ENCODE measurements around the gene DLGAP1.
A peak's percentile ranks its signal among the peaks of the same experiment; 100 is the strongest.

Gene DLGAP1

GRCh38 chr18:3791238-3791637 lies 663.9 kb downstream of the DLGAP1 start:
- no peaks in the 10 kb centered on the region for H3K36me3 Mint-ChIP-seq
- H3K27ac Mint-ChIP-seq = no peak overlapping the region
- ATAC-seq (no peak), DNase-seq (ENCODE audit: low spot score in 2 of 2) (no peak)
- no peaks in the 10 kb centered on the region for H3K4me1 Mint-ChIP-seq
- no peaks in the 10 kb centered on the region for H3K9me3 Mint-ChIP-seq
- H3K4me3 Mint-ChIP-seq = no peak overlapping the region

GRCh38 chr18:3790703-3791102 lies 664.4 kb downstream of the DLGAP1 start:
- ATAC-seq = no peak
- DNase-seq (ENCODE audit: low spot score in 2 of 2) = no peak
- no peaks in the 10 kb centered on the region for H3K4me1 Mint-ChIP-seq
- H3K27ac Mint-ChIP-seq = no peak overlapping the region
- no peaks in the 10 kb centered on the region for H3K36me3 Mint-ChIP-seq
- H3K4me3 Mint-ChIP-seq = no peak overlapping the region
- no peaks in the 10 kb centered on the region for H3K9me3 Mint-ChIP-seq

GRCh38 chr18:3789525-3789924 lies 665.6 kb downstream of the DLGAP1 start:
- H3K4me3 Mint-ChIP-seq = no peak overlapping the region

GRCh38 chr18:3784949-3785348 lies 670.2 kb downstream of the DLGAP1 start:
- peaks cover 3% of the 10 kb centered on the region for H3K9me3 Mint-ChIP-seq
- no peak overlapping the region for H3K27ac Mint-ChIP-seq
- DNase-seq (ENCODE audit: low spot score in 2 of 2) (no peak), ATAC-seq (no peak)
- H3K4me1 Mint-ChIP-seq = no peaks in the 10 kb centered on the region
- H3K36me3 Mint-ChIP-seq = no peaks in the 10 kb centered on the region
- H3K4me3 Mint-ChIP-seq = no peak overlapping the region

More at GRCh38 chr18:3789525-3789924, 665.6 kb downstream of the DLGAP1 start:
- no peak overlapping the region for H3K27ac Mint-ChIP-seq
- peaks cover 3% of the 10 kb centered on the region for H3K9me3 Mint-ChIP-seq
- ATAC-seq (no peak), DNase-seq (ENCODE audit: low spot score in 2 of 2) (no peak)
- H3K4me1 Mint-ChIP-seq = no peaks in the 10 kb centered on the region
- no peaks in the 10 kb centered on the region for H3K36me3 Mint-ChIP-seq

- no peak for ATAC-seq
- Mint-ChIP-seq H3K9me3 (peaks cover 3% of the 10 kb centered on the region), H3K36me3 (no peaks in the 10 kb centered on the region), H3K4me1 (no peaks in the 10 kb centered on the region), H3K27ac (no peak overlapping the region), H3K4me3 (no peak overlapping the region)
- no peak for DNase-seq (ENCODE audit: low spot score in 2 of 2)
These were observed 672.2 kb downstream of the DLGAP1 start for GRCh38 chr18:3782901-3783300.

GRCh38 chr18:3777719-3778118 lies 677.4 kb downstream of the DLGAP1 start:
- H3K27ac Mint-ChIP-seq = no peak overlapping the region
- H3K9me3 Mint-ChIP-seq = no peaks in the 10 kb centered on the region
- no peaks in the 10 kb centered on the region for H3K36me3 Mint-ChIP-seq
- no peaks in the 10 kb centered on the region for H3K4me1 Mint-ChIP-seq
- ATAC-seq (no peak), DNase-seq (ENCODE audit: low spot score in 2 of 2) (no peak)
- no peak overlapping the region for H3K4me3 Mint-ChIP-seq

GRCh38 chr18:3777122-3777521 lies 678.0 kb downstream of the DLGAP1 start:
- Mint-ChIP-seq H3K4me1 (peaks cover 5% of the 10 kb centered on the region), H3K9me3 (no peaks in the 10 kb centered on the region), H3K36me3 (no peaks in the 10 kb centered on the region), H3K4me3 (no peak overlapping the region), H3K27ac (no peak overlapping the region)
- ATAC-seq (no peak), DNase-seq (ENCODE audit: low spot score in 2 of 2) (no peak)

- peaks cover 14% of the 10 kb centered on the region for H3K4me1 Mint-ChIP-seq
- ATAC-seq = no peak
- DNase-seq (ENCODE audit: low spot score in 2 of 2) = no peak
- H3K36me3 Mint-ChIP-seq = no peaks in the 10 kb centered on the region
- H3K27ac Mint-ChIP-seq = no peak overlapping the region
- H3K9me3 Mint-ChIP-seq = no peaks in the 10 kb centered on the region
- H3K4me3 Mint-ChIP-seq = no peak overlapping the region
These were observed 679.1 kb downstream of the DLGAP1 start for GRCh38 chr18:3775996-3776395.

GRCh38 chr18:3773303-3773702 lies 681.8 kb downstream of the DLGAP1 start:
- no peaks in the 10 kb centered on the region for H3K36me3 Mint-ChIP-seq
- DNase-seq (ENCODE audit: low spot score in 2 of 2) (no peak), ATAC-seq (no peak)
- H3K27ac Mint-ChIP-seq = no peak overlapping the region
- no peaks in the 10 kb centered on the region for H3K9me3 Mint-ChIP-seq
- peaks cover 17% of the 10 kb centered on the region for H3K4me1 Mint-ChIP-seq
- H3K4me3 Mint-ChIP-seq = no peak overlapping the region

- peak overlapping the region; percentile 57 for H3K27ac Mint-ChIP-seq
- DNase-seq (ENCODE audit: low spot score in 2 of 2) (peak; percentile 93 to 94), ATAC-seq (peak; percentile 98)
- H3K4me3 Mint-ChIP-seq = peak overlapping the region; percentile 57
- H3K4me1 Mint-ChIP-seq = peaks cover 17% of the 10 kb centered on the region
- no peaks in the 10 kb centered on the region for H3K9me3 Mint-ChIP-seq
- H3K36me3 Mint-ChIP-seq = no peaks in the 10 kb centered on the region
These were observed 683.8 kb downstream of the DLGAP1 start for GRCh38 chr18:3771121-3771971.

- no peaks in the 10 kb centered on the region for H3K36me3 Mint-ChIP-seq
- peaks cover 14% of the 10 kb centered on the region for H3K9me3 Mint-ChIP-seq
These were observed 693.8 kb downstream of the DLGAP1 start for GRCh38 chr18:3761266-3761665.

GRCh38 chr18:3760741-3761140 lies 694.4 kb downstream of the DLGAP1 start:
- Mint-ChIP-seq H3K27ac (no peak overlapping the region), H3K9me3 (peaks cover 9% of the 10 kb centered on the region), H3K36me3 (no peaks in the 10 kb centered on the region), H3K4me1 (no peaks in the 10 kb centered on the region), H3K4me3 (no peak overlapping the region)
- ATAC-seq = no peak
- no peak for DNase-seq (ENCODE audit: low spot score in 2 of 2)

More at GRCh38 chr18:3761266-3761665, 693.8 kb downstream of the DLGAP1 start:
- Mint-ChIP-seq H3K4me1 (no peaks in the 10 kb centered on the region), H3K27ac (no peak overlapping the region), H3K4me3 (no peak overlapping the region)
- ATAC-seq (no peak), DNase-seq (ENCODE audit: low spot score in 2 of 2) (no peak)

- H3K27ac Mint-ChIP-seq = no peak overlapping the region
- peaks cover 9% of the 10 kb centered on the region for H3K9me3 Mint-ChIP-seq
- ATAC-seq = no peak
- no peaks in the 10 kb centered on the region for H3K36me3 Mint-ChIP-seq
- no peak for DNase-seq (ENCODE audit: low spot score in 2 of 2)
- H3K4me3 Mint-ChIP-seq = no peak overlapping the region
- H3K4me1 Mint-ChIP-seq = no peaks in the 10 kb centered on the region
These were observed 696.0 kb downstream of the DLGAP1 start for GRCh38 chr18:3759099-3759498.

- H3K36me3 Mint-ChIP-seq = no peaks in the 10 kb centered on the region
- H3K4me3 Mint-ChIP-seq = no peak overlapping the region
- H3K4me1 Mint-ChIP-seq = no peaks in the 10 kb centered on the region
- peaks cover 9% of the 10 kb centered on the region for H3K9me3 Mint-ChIP-seq
- DNase-seq (ENCODE audit: low spot score in 2 of 2) (no peak), ATAC-seq (no peak)
- H3K27ac Mint-ChIP-seq = no peak overlapping the region
These were observed 696.6 kb downstream of the DLGAP1 start for GRCh38 chr18:3758531-3758930.

GRCh38 chr18:3757361-3757760 lies 697.7 kb downstream of the DLGAP1 start:
- peaks cover 9% of the 10 kb centered on the region for H3K9me3 Mint-ChIP-seq
- no peak overlapping the region for H3K4me3 Mint-ChIP-seq
- no peak for ATAC-seq
- no peaks in the 10 kb centered on the region for H3K4me1 Mint-ChIP-seq
- no peak overlapping the region for H3K27ac Mint-ChIP-seq
- H3K36me3 Mint-ChIP-seq = no peaks in the 10 kb centered on the region
- no peak for DNase-seq (ENCODE audit: low spot score in 2 of 2)

- ATAC-seq (no peak), DNase-seq (ENCODE audit: low spot score in 2 of 2) (no peak)
- H3K4me3 Mint-ChIP-seq = no peak overlapping the region
- peaks cover 9% of the 10 kb centered on the region for H3K9me3 Mint-ChIP-seq
- no peaks in the 10 kb centered on the region for H3K4me1 Mint-ChIP-seq
- H3K27ac Mint-ChIP-seq = no peak overlapping the region
- H3K36me3 Mint-ChIP-seq = no peaks in the 10 kb centered on the region
These were observed 702.0 kb downstream of the DLGAP1 start for GRCh38 chr18:3753106-3753505.

Measured in stimulated activated effector memory CD8-positive, alpha-beta T cell treated with anti-CD3 and anti-CD28 coated beads, Interleukin-12 subunit alpha, Interleukin-12 subunit beta, amount 100 ng/mL, for 72 hours (primary cell).